ENCODE data around the gene CD248.

GRCh38 chr11:66289548-66290329 is 27.1 kb downstream of the CD248 start:
- TF ChIP-seq, protein P1, sequence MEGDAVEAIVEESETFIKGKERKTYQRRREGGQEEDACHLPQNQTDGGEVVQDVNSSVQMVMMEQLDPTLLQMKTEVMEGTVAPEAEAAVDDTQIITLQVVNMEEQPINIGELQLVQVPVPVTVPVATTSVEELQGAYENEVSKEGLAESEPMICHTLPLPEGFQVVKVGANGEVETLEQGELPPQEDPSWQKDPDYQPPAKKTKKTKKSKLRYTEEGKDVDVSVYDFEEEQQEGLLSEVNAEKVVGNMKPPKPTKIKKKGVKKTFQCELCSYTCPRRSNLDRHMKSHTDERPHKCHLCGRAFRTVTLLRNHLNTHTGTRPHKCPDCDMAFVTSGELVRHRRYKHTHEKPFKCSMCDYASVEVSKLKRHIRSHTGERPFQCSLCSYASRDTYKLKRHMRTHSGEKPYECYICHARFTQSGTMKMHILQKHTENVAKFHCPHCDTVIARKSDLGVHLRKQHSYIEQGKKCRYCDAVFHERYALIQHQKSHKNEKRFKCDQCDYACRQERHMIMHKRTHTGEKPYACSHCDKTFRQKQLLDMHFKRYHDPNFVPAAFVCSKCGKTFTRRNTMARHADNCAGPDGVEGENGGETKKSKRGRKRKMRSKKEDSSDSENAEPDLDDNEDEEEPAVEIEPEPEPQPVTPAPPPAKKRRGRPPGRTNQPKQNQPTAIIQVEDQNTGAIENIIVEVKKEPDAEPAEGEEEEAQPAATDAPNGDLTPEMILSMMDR (IDR thresholded peaks at IDR 0.05; ENCODE audit: insufficient read depth, low read length, poor library complexity, severe bottlenecking) = no peak
- TF ChIP-seq EZH2phosphoT487 (conservative IDR thresholded peaks at IDR 0.05; ENCODE audit: low read length) = no peak
